K562 (cell line): ENCODE measurements around the gene UCN. TPM values are rescaled to one million over a fixed set of nuclear protein-coding genes. Genes with fewer than 3 reads are reported as not detected.

ENCODE experiments used
- CBFA2T3 ChIP-seq: fragments of 450-650 bp; IDR thresholded peaks from 2 replicates; pipeline ENCODE4 v1.6.1; 2017
- ESRRA ChIP-seq: fragments of 450-650 bp; IDR thresholded peaks from 2 replicates; pipeline ENCODE4 v1.6.1; 2014; ENCODE audit warnings: low read depth, mild to moderate bottlenecking, moderate library complexity, borderline replicate concordance
- ETV1 ChIP-seq: fragments of 450-650 bp; conservative IDR thresholded peaks from 2 replicates; pipeline ENCODE4 v1.6.1; 2016; ENCODE audit warnings: missing genetic modification characterization, control low read depth, low read depth, missing compliant biosample characterization
- HES1 ChIP-seq: fragments of 450-650 bp; IDR thresholded peaks from 2 replicates; pipeline ENCODE4 v1.6.1; 2016; ENCODE audit warnings: low read depth, mild to moderate bottlenecking, moderate library complexity
- HNRNPL ChIP-seq: fragments of 200-400 bp; formaldehyde crosslinking; IDR thresholded peaks from 2 replicates; pipeline ENCODE4 v1.6.1; 2017; ENCODE audit warnings: low read depth, mild to moderate bottlenecking, low read length
- NCOA1 ChIP-seq: fragments of 450-650 bp; IDR thresholded peaks from 2 replicates; pipeline ENCODE4 v1.6.1; 2016; ENCODE audit warnings: low read depth
- NCOA2 ChIP-seq, 2 experiments: fragments of 450-650 bp; IDR thresholded peaks; 2 replicates each; pipeline ENCODE4 v1.6.1; 2018; ENCODE audit warnings: mild to moderate bottlenecking in 2 of 2, moderate library complexity in 1 of 2; ENCODE audit not compliant: partially characterized antibody in 2 of 2
- PHF8 ChIP-seq: fragments of 200-600 bp; sonication (generic); IDR thresholded peaks from 2 replicates; pipeline ENCODE4 v1.6.1; 2012; ENCODE audit warnings: mixed run types, mild to moderate bottlenecking, inconsistent platforms, low read length, moderate library complexity, borderline replicate concordance
- RAD51 ChIP-seq: fragments of 450-650 bp; IDR thresholded peaks from 2 replicates; pipeline ENCODE4 v1.7.1; 2016; ENCODE audit warnings: low read depth, mild to moderate bottlenecking, borderline replicate concordance
- SAFB ChIP-seq: fragments of 200-400 bp; formaldehyde crosslinking; IDR thresholded peaks from 2 replicates; pipeline ENCODE4 v1.6.1; 2017; ENCODE audit warnings: low read depth, low read length, borderline replicate concordance
- TSC22D4 ChIP-seq: fragments of 450-650 bp; IDR thresholded peaks from 2 replicates; pipeline ENCODE4 v1.6.1; 2016; ENCODE audit warnings: missing genetic modification characterization, missing biosample characterization, control low read depth
- ZNF444 ChIP-seq: fragments of 250-450 bp; sonication (Bioruptor Pico); IDR thresholded peaks from 2 replicates; pipeline ENCODE4 v1.4.0; 2020; ENCODE audit warnings: mild to moderate bottlenecking, moderate library complexity
- ZNF766 ChIP-seq: fragments of 200-800 bp; sonication (Bioruptor generic); conservative IDR thresholded peaks from 2 replicates; pipeline ENCODE4 v1.6.1; 2016; ENCODE audit warnings: missing genetic modification characterization, missing compliant biosample characterization
- ZSCAN29 ChIP-seq: fragments of 450-650 bp; IDR thresholded peaks from 2 replicates; pipeline ENCODE4 v1.6.1; 2017
- polyA plus RNA-seq, 8 experiments: library from polyadenylated mRNA; depleted of rRNA in 4 of 8; stranded (reverse) in 5 of 8; unstranded in 3 of 8; fragments of >200 nt; fragmentation: Nextera tagmentation in 2 of 8; fragmentation: Illumina TruSeq in 1 of 8; extraction: Ambion mirVana in 2 of 8; extraction: Trizol in 1 of 8; gene quantifications; 2 replicates each; pipeline versions ENCODE4 v1.2.1 to v1.2.3, GENCODE V29; 2011 to 2014; ENCODE audit warnings: inconsistent platforms in 1 of 8, missing spikeins in 1 of 8
- total RNA-seq, 7 experiments: library from RNA; depleted of rRNA in 6 of 7; stranded (reverse); fragments of >200 nt in 6 of 7; fragmentation: Illumina TruSeq in 2 of 7; extraction: Trizol in 2 of 7; gene quantifications; 2 replicates each; pipeline versions ENCODE4 v1.2.1 to v1.2.3, GENCODE V29; 2011 to 2021; ENCODE audit warnings: low replicate concordance in 1 of 7
- TF ChIP-seq, protein P1 (sequence below): fragments of 200-800 bp; sonication (Bioruptor generic); IDR thresholded peaks from 2 replicates; pipeline ENCODE4 v1.6.1; 2016; ENCODE audit warnings: missing genetic modification characterization, missing compliant biosample characterization
- TF ChIP-seq, protein P2 (sequence below): fragments of 450-650 bp; IDR thresholded peaks from 2 replicates; pipeline ENCODE4 v1.6.1; 2014; ENCODE audit warnings: low read depth, mild to moderate bottlenecking, moderate library complexity, borderline replicate concordance
- TF ChIP-seq, protein P3 (sequence below): IDR thresholded peaks from 2 replicates; pipeline ENCODE4 v1.6.1; 2016; ENCODE audit warnings: missing genetic modification characterization, missing compliant biosample characterization

UCN gene
- total and polyA plus RNA-seq, 9 of the 15 experiments (the other 6 are each of a cell fraction or from before 2014, with no cell fraction given) = 0.10 to 2.7 (median 0.43) TPM

DNA sequence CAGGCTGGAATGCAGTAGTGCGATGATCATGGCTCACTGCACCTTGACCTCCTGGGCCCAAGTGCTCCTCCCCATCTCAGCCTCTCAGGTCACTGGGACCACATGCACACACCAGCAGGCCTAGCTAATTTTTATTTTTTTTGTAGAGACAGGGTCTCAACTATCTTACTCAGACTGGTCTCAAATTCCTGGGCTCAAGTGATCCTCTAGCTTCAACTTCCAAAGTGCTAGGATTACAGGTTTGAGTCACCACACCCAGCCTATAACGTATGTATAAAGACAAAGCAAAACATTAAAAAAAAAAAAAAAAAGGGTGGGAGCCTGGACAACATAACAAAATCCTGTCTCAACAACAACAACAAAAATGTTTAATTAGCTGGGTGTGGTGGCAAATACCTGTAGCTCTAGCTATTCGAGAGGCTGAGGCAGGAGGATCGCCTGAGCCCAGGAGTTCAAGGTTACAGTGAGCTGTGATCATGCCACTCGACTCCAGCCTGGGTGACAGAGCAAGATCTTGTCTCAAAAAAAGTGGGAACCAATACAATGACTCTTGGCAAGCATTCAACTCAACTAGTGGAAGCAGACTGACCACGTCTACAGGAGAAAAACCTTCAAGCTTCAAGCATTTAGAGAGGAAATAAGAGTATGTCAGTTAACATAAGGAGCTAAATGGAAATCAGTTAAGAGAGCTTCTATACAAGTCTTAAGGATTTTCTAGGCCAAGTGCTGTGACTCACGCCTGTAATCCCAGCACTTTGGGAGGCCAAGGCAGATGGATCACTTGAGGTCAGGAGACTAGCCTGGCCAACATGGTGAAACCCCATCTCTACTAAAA lies 45.7 kb upstream of the UCN start (continued):
- TF ChIP-seq TSC22D4 (tag) (no peak), HES1 (0 out of 2 replicates have a peak, but pooled peaks have one; percentile 53), ETV1 (no peak), ZNF766 (CRISPR knock-in tag) (peak; percentile 56; the same call in 1 of the 2 replicates), ESRRA (peak; percentile 80), CBFA2T3 (no peak; the same call in 1 of the 2 replicates), ZSCAN29 (peak; percentile 50; the same call in 1 of the 2 replicates), ZNF444 (no peak), NCOA1 (0 out of 2 replicates have a peak, but pooled peaks have one; percentile 32), HNRNPL (no peak), PHF8 (no peak), RAD51 (no peak), SAFB (no peak), NCOA2 (IDR thresholded peaks at IDR 0.05; ENCODE audit: partially characterized antibody in 2 of 2) (no peak)
- TF ChIP-seq, protein P1, sequence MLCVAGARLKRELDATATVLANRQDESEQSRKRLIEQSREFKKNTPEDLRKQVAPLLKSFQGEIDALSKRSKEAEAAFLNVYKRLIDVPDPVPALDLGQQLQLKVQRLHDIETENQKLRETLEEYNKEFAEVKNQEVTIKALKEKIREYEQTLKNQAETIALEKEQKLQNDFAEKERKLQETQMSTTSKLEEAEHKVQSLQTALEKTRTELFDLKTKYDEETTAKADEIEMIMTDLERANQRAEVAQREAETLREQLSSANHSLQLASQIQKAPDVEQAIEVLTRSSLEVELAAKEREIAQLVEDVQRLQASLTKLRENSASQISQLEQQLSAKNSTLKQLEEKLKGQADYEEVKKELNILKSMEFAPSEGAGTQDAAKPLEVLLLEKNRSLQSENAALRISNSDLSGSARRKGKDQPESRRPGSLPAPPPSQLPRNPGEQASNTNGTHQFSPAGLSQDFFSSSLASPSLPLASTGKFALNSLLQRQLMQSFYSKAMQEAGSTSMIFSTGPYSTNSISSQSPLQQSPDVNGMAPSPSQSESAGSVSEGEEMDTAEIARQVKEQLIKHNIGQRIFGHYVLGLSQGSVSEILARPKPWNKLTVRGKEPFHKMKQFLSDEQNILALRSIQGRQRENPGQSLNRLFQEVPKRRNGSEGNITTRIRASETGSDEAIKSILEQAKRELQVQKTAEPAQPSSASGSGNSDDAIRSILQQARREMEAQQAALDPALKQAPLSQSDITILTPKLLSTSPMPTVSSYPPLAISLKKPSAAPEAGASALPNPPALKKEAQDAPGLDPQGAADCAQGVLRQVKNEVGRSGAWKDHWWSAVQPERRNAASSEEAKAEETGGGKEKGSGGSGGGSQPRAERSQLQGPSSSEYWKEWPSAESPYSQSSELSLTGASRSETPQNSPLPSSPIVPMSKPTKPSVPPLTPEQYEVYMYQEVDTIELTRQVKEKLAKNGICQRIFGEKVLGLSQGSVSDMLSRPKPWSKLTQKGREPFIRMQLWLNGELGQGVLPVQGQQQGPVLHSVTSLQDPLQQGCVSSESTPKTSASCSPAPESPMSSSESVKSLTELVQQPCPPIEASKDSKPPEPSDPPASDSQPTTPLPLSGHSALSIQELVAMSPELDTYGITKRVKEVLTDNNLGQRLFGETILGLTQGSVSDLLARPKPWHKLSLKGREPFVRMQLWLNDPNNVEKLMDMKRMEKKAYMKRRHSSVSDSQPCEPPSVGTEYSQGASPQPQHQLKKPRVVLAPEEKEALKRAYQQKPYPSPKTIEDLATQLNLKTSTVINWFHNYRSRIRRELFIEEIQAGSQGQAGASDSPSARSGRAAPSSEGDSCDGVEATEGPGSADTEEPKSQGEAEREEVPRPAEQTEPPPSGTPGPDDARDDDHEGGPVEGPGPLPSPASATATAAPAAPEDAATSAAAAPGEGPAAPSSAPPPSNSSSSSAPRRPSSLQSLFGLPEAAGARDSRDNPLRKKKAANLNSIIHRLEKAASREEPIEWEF = no peak
- TF ChIP-seq, protein P2, sequence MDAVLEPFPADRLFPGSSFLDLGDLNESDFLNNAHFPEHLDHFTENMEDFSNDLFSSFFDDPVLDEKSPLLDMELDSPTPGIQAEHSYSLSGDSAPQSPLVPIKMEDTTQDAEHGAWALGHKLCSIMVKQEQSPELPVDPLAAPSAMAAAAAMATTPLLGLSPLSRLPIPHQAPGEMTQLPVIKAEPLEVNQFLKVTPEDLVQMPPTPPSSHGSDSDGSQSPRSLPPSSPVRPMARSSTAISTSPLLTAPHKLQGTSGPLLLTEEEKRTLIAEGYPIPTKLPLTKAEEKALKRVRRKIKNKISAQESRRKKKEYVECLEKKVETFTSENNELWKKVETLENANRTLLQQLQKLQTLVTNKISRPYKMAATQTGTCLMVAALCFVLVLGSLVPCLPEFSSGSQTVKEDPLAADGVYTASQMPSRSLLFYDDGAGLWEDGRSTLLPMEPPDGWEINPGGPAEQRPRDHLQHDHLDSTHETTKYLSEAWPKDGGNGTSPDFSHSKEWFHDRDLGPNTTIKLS = peak; percentile 61; the same call in 1 of the 2 replicates
- TF ChIP-seq, protein P3, sequence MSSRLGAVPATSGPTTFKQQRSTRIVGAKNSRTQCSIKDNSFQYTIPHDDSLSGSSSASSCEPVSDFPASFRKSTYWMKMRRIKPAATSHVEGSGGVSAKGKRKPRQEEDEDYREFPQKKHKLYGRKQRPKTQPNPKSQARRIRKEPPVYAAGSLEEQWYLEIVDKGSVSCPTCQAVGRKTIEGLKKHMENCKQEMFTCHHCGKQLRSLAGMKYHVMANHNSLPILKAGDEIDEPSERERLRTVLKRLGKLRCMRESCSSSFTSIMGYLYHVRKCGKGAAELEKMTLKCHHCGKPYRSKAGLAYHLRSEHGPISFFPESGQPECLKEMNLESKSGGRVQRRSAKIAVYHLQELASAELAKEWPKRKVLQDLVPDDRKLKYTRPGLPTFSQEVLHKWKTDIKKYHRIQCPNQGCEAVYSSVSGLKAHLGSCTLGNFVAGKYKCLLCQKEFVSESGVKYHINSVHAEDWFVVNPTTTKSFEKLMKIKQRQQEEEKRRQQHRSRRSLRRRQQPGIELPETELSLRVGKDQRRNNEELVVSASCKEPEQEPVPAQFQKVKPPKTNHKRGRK (tag) = no peak
